ENCODE results near the gene ATG4C. TPM values are rescaled to one million over a fixed set of nuclear protein-coding genes. Genes with fewer than 3 reads are reported as not detected.

ATG4C gene
- total RNA-seq, 4 donors from 2014 or later, result 2.5 to 5.8 (median 4.5) TPM

GRCh38 chr1:62833529-62833928 is 49.6 kb downstream of the ATG4C start:
- Histone ChIP-seq H3K27me3 (no peaks in the 10 kb centered on the region), H3K4me3 (no peak overlapping the region), H3K27ac (no peak overlapping the region), H3K9me3 (no peaks in the 10 kb centered on the region), H3K4me1 (no peaks in the 10 kb centered on the region), H3K36me3 (no peaks in the 10 kb centered on the region)
- intact Hi-C loops (cut with DNase I; ENCODE audit: low total_unique reads) (no loop called here), in situ Hi-C loops (cut with MboI; ENCODE audit: low sequenced_read_pairs in 4 of 4) (loop anchor here in 2 of 4 donors (25.0 kb wide), 2 partner anchors 604 to 704 kb away; no protein-coding TSS in a partner anchor)
- TF ChIP-seq POLR2A (IDR thresholded peaks at IDR 0.05), result no peak
- TF ChIP-seq, protein P1, sequence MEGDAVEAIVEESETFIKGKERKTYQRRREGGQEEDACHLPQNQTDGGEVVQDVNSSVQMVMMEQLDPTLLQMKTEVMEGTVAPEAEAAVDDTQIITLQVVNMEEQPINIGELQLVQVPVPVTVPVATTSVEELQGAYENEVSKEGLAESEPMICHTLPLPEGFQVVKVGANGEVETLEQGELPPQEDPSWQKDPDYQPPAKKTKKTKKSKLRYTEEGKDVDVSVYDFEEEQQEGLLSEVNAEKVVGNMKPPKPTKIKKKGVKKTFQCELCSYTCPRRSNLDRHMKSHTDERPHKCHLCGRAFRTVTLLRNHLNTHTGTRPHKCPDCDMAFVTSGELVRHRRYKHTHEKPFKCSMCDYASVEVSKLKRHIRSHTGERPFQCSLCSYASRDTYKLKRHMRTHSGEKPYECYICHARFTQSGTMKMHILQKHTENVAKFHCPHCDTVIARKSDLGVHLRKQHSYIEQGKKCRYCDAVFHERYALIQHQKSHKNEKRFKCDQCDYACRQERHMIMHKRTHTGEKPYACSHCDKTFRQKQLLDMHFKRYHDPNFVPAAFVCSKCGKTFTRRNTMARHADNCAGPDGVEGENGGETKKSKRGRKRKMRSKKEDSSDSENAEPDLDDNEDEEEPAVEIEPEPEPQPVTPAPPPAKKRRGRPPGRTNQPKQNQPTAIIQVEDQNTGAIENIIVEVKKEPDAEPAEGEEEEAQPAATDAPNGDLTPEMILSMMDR (IDR thresholded peaks at IDR 0.05 in 4 of 5, conservative IDR thresholded peaks at IDR 0.05 in 1 of 5), result no peak
- no peak for ATAC-seq
- no peak for DNase-seq

GRCh38 chr1:62834400-62834961 is 50.5 kb downstream of the ATG4C start:
- Histone ChIP-seq H3K27ac (no peak overlapping the region), H3K9me3 (no peaks in the 10 kb centered on the region), H3K27me3 (no peaks in the 10 kb centered on the region), H3K4me1 (no peaks in the 10 kb centered on the region), H3K4me3 (no peak overlapping the region), H3K36me3 (no peaks in the 10 kb centered on the region)
- intact Hi-C loops (cut with DNase I; ENCODE audit: low total_unique reads), result no loop called here
- ATAC-seq, result no peak
- no peak for DNase-seq
- in situ Hi-C loops (cut with MboI; ENCODE audit: low sequenced_read_pairs in 4 of 4), result loop anchor here in 2 of 4 donors (25.0 kb wide), 2 partner anchors 603 to 703 kb away; no protein-coding TSS in a partner anchor
- TF ChIP-seq POLR2A (IDR thresholded peaks at IDR 0.05), result no peak
- TF ChIP-seq, protein P1 (IDR thresholded peaks at IDR 0.05 in 4 of 5, conservative IDR thresholded peaks at IDR 0.05 in 1 of 5), result no peak

GRCh38 chr1:62836856-62837540 is 53.1 kb downstream of the ATG4C start:
- no peaks in the 10 kb centered on the region for H3K27me3 ChIP-seq
- in situ Hi-C loops (cut with MboI; ENCODE audit: low sequenced_read_pairs in 4 of 4) (loop anchor here in 2 of 4 donors (25.0 kb wide), 2 partner anchors 600 to 700 kb away; no protein-coding TSS in a partner anchor), intact Hi-C loops (cut with DNase I; ENCODE audit: low total_unique reads) (no loop called here)
- no peaks in the 10 kb centered on the region for H3K36me3 ChIP-seq
- TF ChIP-seq, protein P1 (IDR thresholded peaks at IDR 0.05 in 4 of 5, conservative IDR thresholded peaks at IDR 0.05 in 1 of 5), result no peak
- no peak for TF ChIP-seq POLR2A (IDR thresholded peaks at IDR 0.05)
- no peak overlapping the region for H3K27ac ChIP-seq
- H3K4me1 ChIP-seq, result peaks cover 0 to 4% of the 10 kb centered on the region in 2 donors
- no peak for ATAC-seq
- no peaks in the 10 kb centered on the region for H3K9me3 ChIP-seq
- no peak overlapping the region for H3K4me3 ChIP-seq
- no peak for DNase-seq

- Histone ChIP-seq H3K27me3 (no peaks in the 10 kb centered on the region), H3K4me1 (peaks cover 4% of the 10 kb centered on the region in 2 donors), H3K27ac (no peak overlapping the region), H3K4me3 (no peak overlapping the region), H3K9me3 (no peaks in the 10 kb centered on the region), H3K36me3 (no peaks in the 10 kb centered on the region)
- in situ Hi-C loops (cut with MboI; ENCODE audit: low sequenced_read_pairs in 4 of 4), result loop anchor here in 2 of 4 donors (25.0 kb wide), 2 partner anchors 597 to 697 kb away; no protein-coding TSS in a partner anchor
- ATAC-seq, result no peak
- intact Hi-C loops (cut with DNase I; ENCODE audit: low total_unique reads), result loop anchor here (5.0 to 10.0 kb wide), 3 partner anchors 602 to 1404 kb away; no protein-coding TSS in a partner anchor
- DNase-seq, result no peak
- TF ChIP-seq, protein P1 (IDR thresholded peaks at IDR 0.05 in 4 of 5, conservative IDR thresholded peaks at IDR 0.05 in 1 of 5), result no peak
- no peak for TF ChIP-seq POLR2A (IDR thresholded peaks at IDR 0.05)
These were observed 56.6 kb downstream of the ATG4C start for GRCh38 chr1:62840555-62840954.

Measured in gastrocnemius medialis (tissue), 4 donors.